HL-60 (cell line): ENCODE measurements around the gene SLC34A1.
A peak's percentile ranks its signal among the peaks of the same experiment; 100 is the strongest.

Experiments used
- DNase-seq, 2 experiments: peaks; one replicate each; pipeline ENCODE4 v3.0.0-alpha.2; 2010 to 2020; ENCODE audit warnings: low read depth in 1 of 2, low spot score in 1 of 2
- H3K27ac ChIP-seq: fragments of 250-450 bp; sonication (Bioruptor Pico); replicated peaks from 2 replicates; pipeline ENCODE4 v1.5.1; 2020; ENCODE audit warnings: mild to moderate bottlenecking, moderate library complexity
- H3K27me3 ChIP-seq: fragments of 250-450 bp; sonication (Bioruptor Pico); 2 replicates; pipeline ENCODE4 v1.5.1; 2021; ENCODE audit warnings: mild to moderate bottlenecking, moderate library complexity; ENCODE audit not compliant: insufficient read depth, poor library complexity, severe bottlenecking
- H3K4me3 ChIP-seq: replicated peaks from 2 replicates; pipeline ENCODE4 v1.5.1; 2011; ENCODE audit warnings: mild to moderate bottlenecking, control low read depth, low read length; ENCODE audit not compliant: insufficient read depth
- CTCF ChIP-seq: IDR thresholded peaks from one replicate; pipeline ENCODE4 v1.5.1; 2011; ENCODE audit warnings: low read length, control low read depth, inconsistent platforms; ENCODE audit not compliant: insufficient read depth
- GABPA ChIP-seq: IDR thresholded peaks from 2 replicates; pipeline ENCODE4 v1.6.1; 2012; ENCODE audit warnings: low read depth
- POLR2AphosphoS5 ChIP-seq: IDR thresholded peaks from 2 replicates; pipeline ENCODE4 v1.6.1; 2012; ENCODE audit warnings: low read depth
- REST ChIP-seq: IDR thresholded peaks from 2 replicates; pipeline ENCODE4 v1.6.1; 2012; ENCODE audit warnings: low read depth; ENCODE audit not compliant: insufficient replicate concordance
- SPI1 ChIP-seq: IDR thresholded peaks from 2 replicates; pipeline ENCODE4 v1.6.1; 2012; ENCODE audit warnings: low read depth, mild to moderate bottlenecking, borderline replicate concordance

SLC34A1 gene

GRCh38 chr5:177350776-177351391, 33.4 kb upstream of the SLC34A1 start:
- no peak for DNase-seq
- Histone ChIP-seq H3K27ac (peak overlapping the region; percentile 99), H3K4me3 (peak overlapping the region; percentile 90), H3K27me3 (no peaks in the 10 kb centered on the region)
- no peak for TF ChIP-seq CTCF

GRCh38 chr5:177351392-177352329, 32.6 kb upstream of the SLC34A1 start, which contains the start of gene LMAN2:
Gene LMAN2, minus strand, starts transcription at chr5:177351668. Its CDS starts 21 bp downstream, at chr5:177351647.
- Histone ChIP-seq H3K27me3 (no peaks in the 10 kb centered on the region), H3K27ac (peak within 1 kb of the TSS; percentile 99), H3K4me3 (peak within 1 kb of the TSS; percentile 90)
- DNase-seq, result peak; percentile 88 to 97
- TF ChIP-seq POLR2AphosphoS5 (peak; percentile 90), GABPA (peak; percentile 99), REST (peak; percentile 50), SPI1 (peak; percentile 71; the same call in 1 of the 2 replicates), CTCF (no peak)

- no peak for TF ChIP-seq GABPA
- no peak for TF ChIP-seq CTCF
- peak; percentile 90 for TF ChIP-seq SPI1
- no peak for TF ChIP-seq REST
- no peak for TF ChIP-seq POLR2AphosphoS5
These were observed 31.1 kb upstream of the SLC34A1 start for GRCh38 chr5:177353093-177353492.

More at GRCh38 chr5:177353093-177353492, 31.1 kb upstream of the SLC34A1 start:
- H3K27me3 ChIP-seq, result no peaks in the 10 kb centered on the region
- DNase-seq, result peak in 1 of 2 experiments; percentile 63
- peak overlapping the region; percentile 99 for H3K27ac ChIP-seq
- H3K4me3 ChIP-seq, result no peak overlapping the region
